ENCODE data around the gene RAB36. TPM values are rescaled to one million over a fixed set of nuclear protein-coding genes. Genes with fewer than 3 reads are reported as not detected.
A peak's percentile ranks its signal among the peaks of the same experiment; 100 is the strongest.

Gene RAB36
- total RNA-seq, 1 donor from 2014 or later, result 0.26 TPM

GRCh38 chr22:23176645-23177027 lies 31.4 kb downstream of the RAB36 start:
- Histone ChIP-seq H3K27me3 (ENCODE audit: control insufficient read depth, insufficient read depth, low read length) (no peaks in the 10 kb centered on the region), H3K36me3 (ENCODE audit: control insufficient read depth, insufficient read depth, low read length) (no peaks in the 10 kb centered on the region), H3K4me3 (ENCODE audit: low read depth, low read length) (no peak overlapping the region)
- no peak for DNase-seq (ENCODE audit: low read depth)
- FAIRE-seq, result no peak
- no peak for TF ChIP-seq CTCF (IDR thresholded peaks at IDR 0.05; ENCODE audit: insufficient read depth, low read length, severe bottlenecking)

GRCh38 chr22:23177197-23177596 lies 31.9 kb downstream of the RAB36 start:
- TF ChIP-seq CTCF (IDR thresholded peaks at IDR 0.05; ENCODE audit: insufficient read depth, low read length, severe bottlenecking), result no peak

GRCh38 chr22:23178512-23179254 lies 33.4 kb downstream of the RAB36 start:
- TF ChIP-seq CTCF (IDR thresholded peaks at IDR 0.05; ENCODE audit: insufficient read depth, low read length, severe bottlenecking), result peak; percentile 98
- peak; percentile 38 for DNase-seq (ENCODE audit: low read depth)
- no peak overlapping the region for H3K4me3 ChIP-seq (ENCODE audit: low read depth, low read length)
- peaks cover 2% of the 10 kb centered on the region for H3K36me3 ChIP-seq (ENCODE audit: control insufficient read depth, insufficient read depth, low read length)
- no peak for FAIRE-seq
- no peaks in the 10 kb centered on the region for H3K27me3 ChIP-seq (ENCODE audit: control insufficient read depth, insufficient read depth, low read length)

More at GRCh38 chr22:23177197-23177596, 31.9 kb downstream of the RAB36 start:
- Histone ChIP-seq H3K27me3 (ENCODE audit: control insufficient read depth, insufficient read depth, low read length) (no peaks in the 10 kb centered on the region), H3K36me3 (ENCODE audit: control insufficient read depth, insufficient read depth, low read length) (peaks cover 2% of the 10 kb centered on the region), H3K4me3 (ENCODE audit: low read depth, low read length) (no peak overlapping the region)
- DNase-seq (ENCODE audit: low read depth) (no peak), FAIRE-seq (no peak)

- no peak for TF ChIP-seq CTCF (IDR thresholded peaks at IDR 0.05; ENCODE audit: insufficient read depth, low read length, severe bottlenecking)
- Histone ChIP-seq H3K27me3 (ENCODE audit: control insufficient read depth, insufficient read depth, low read length) (no peaks in the 10 kb centered on the region), H3K4me3 (ENCODE audit: low read depth, low read length) (peak overlapping the region; percentile 71), H3K36me3 (ENCODE audit: control insufficient read depth, insufficient read depth, low read length) (peaks cover 2% of the 10 kb centered on the region)
- DNase-seq (ENCODE audit: low read depth) (no peak), FAIRE-seq (no peak)
These were observed 34.4 kb downstream of the RAB36 start for GRCh38 chr22:23179381-23180299.

GRCh38 chr22:23180301-23180892 lies 35.1 kb downstream of the RAB36 start, which contains the start of gene BCR:
BCR (plus strand) TSS chr22:23180509; CDS start chr22:23180961, 452 bp downstream.
- Histone ChIP-seq H3K27me3 (ENCODE audit: control insufficient read depth, insufficient read depth, low read length) (no peaks in the 10 kb centered on the region), H3K36me3 (ENCODE audit: control insufficient read depth, insufficient read depth, low read length) (peaks cover 6% of the 10 kb centered on the region), H3K4me3 (ENCODE audit: low read depth, low read length) (peak within 1 kb of the TSS; percentile 71)
- TF ChIP-seq CTCF (IDR thresholded peaks at IDR 0.05; ENCODE audit: insufficient read depth, low read length, severe bottlenecking), result no peak
- DNase-seq (ENCODE audit: low read depth) (peak; percentile 38), FAIRE-seq (no peak)
